GM12892 (cell line): Measurements from ENCODE around the gene DCHS2.

Experiments used
- POLR2A ChIP-seq: IDR thresholded peaks from 2 replicates; pipeline ENCODE4 v1.6.1; 2011; ENCODE audit warnings: low read depth, low read length, control low read depth
- POLR2AphosphoS5 ChIP-seq: IDR thresholded peaks from 2 replicates; pipeline ENCODE4 v1.6.1; 2011; ENCODE audit warnings: low read depth, low read length, control low read depth
- TAF1 ChIP-seq: IDR thresholded peaks from 2 replicates; pipeline ENCODE4 v1.6.1; 2011; ENCODE audit warnings: low read depth, mild to moderate bottlenecking, control low read depth, low read length, borderline replicate concordance

GRCh38 chr4:154511548-154511947, 19.9 kb upstream of the DCHS2 start:
- TF ChIP-seq POLR2A (no peak), POLR2AphosphoS5 (no peak), TAF1 (no peak)
